HepG2 (cell line): ENCODE measurements around the gene ACOX3. TPM values are rescaled to one million over a fixed set of nuclear protein-coding genes. Genes with fewer than 3 reads are reported as not detected.
"Not testable (repeated sequence)": the region's sequence is repeated elsewhere in the genome, so short reads cannot be mapped to it uniquely, and the experiment has no call there.

Source experiments
- ATAC-seq: fragments of 200-7000 bp; cut with Tn5 transposase; 3 replicates; pipeline ENCODE4 v1.9.1; 2020; ENCODE audit warnings: mild to moderate bottlenecking, moderate library complexity
- BruUV-seq: library from RNA; stranded (reverse); fragments of 400-500 nt; replicated peaks from 2 replicates; lab custom pipeline; 2021; lab: Mats Ljungman, UMichigan
- CTCF ChIA-PET: fragments of 300-600 bp; formaldehyde crosslinking; extraction: SDS; loops from one replicate; lab custom pipeline; 2021; ENCODE audit warnings: low total read pairs, inconsistent platforms, low intra/inter-chr PET ratio; lab: Yijun Ruan, JAX
- POLR2A ChIA-PET: fragments of 350-600 bp; sonication (Branson Sonifier 250); formaldehyde crosslinking; loops from one replicate; lab custom pipeline; 2020; ENCODE audit warnings: antibody characterized with exemption, inconsistent platforms; lab: Yijun Ruan, JAX
- DNase-seq: peaks from one replicate; pipeline ENCODE4 v3.0.0-alpha.2; 2015; ENCODE audit warnings: low spot score
- FAIRE-seq: peaks from 3 replicates; lab custom pipeline; 2011; peaks lifted over from hg19 to GRCh38; lab: Jason Lieb, UNC
- H2AFZ ChIP-seq: one replicate; pipeline ENCODE4 v1.6.1; 2011; ENCODE audit warnings: low read length, inconsistent platforms
- H3K27ac ChIP-seq: fragments of 300-600 bp; 3 replicates; pipeline ENCODE4 v1.8.0; 2011; ENCODE audit warnings: mixed run types, mild to moderate bottlenecking, mixed read lengths, low read length, inconsistent platforms; ENCODE audit not compliant: insufficient read depth; ENCODE audit errors: extremely low read length
- H3K27me3 ChIP-seq, 2 experiments: fragments of 200-600 bp in 1 of 2; 2 replicates in 1 of 2; 3 replicates in 1 of 2; pipeline versions ENCODE4 v1.6.0 to v1.8.0; 2011; ENCODE audit warnings: low read length in 2 of 2, mild to moderate bottlenecking in 2 of 2, moderate library complexity in 2 of 2, inconsistent platforms in 1 of 2; ENCODE audit not compliant: insufficient read depth in 2 of 2, control insufficient read depth in 1 of 2
- H3K36me3 ChIP-seq, 2 experiments: fragments of 200-600 bp in 1 of 2; replicated peaks in 1 of 2; 2 replicates in 1 of 2; 3 replicates in 1 of 2; pipeline versions ENCODE4 v1.5.1 to v1.8.0; 2011; ENCODE audit warnings: low read length in 2 of 2, inconsistent platforms in 1 of 2; ENCODE audit not compliant: insufficient read depth in 2 of 2, control insufficient read depth in 1 of 2
- H3K4me1 ChIP-seq: 2 replicates; pipeline ENCODE4 v1.5.1; 2012; ENCODE audit warnings: low read length, inconsistent platforms; ENCODE audit not compliant: insufficient read depth
- H3K4me2 ChIP-seq: 2 replicates; pipeline ENCODE4 v1.6.0; 2011; ENCODE audit warnings: low read depth, low read length, inconsistent platforms
- H3K4me3 ChIP-seq, 3 experiments: fragments of 200-600 bp in 1 of 3; sonication (generic), shearing (Covaris generic) in 1 of 3; replicated peaks in 1 of 3; 2 replicates each; pipeline ENCODE4 v1.5.1; 2011 to 2016; ENCODE audit warnings: low read length in 3 of 3, inconsistent platforms in 2 of 3, low read depth in 2 of 3, mild to moderate bottlenecking in 2 of 3, control low read depth in 1 of 3, mixed read lengths in 1 of 3; ENCODE audit not compliant: insufficient read depth in 1 of 3
- H3K79me2 ChIP-seq: one replicate; pipeline ENCODE4 v1.6.1; 2011; ENCODE audit warnings: low read length, inconsistent platforms; ENCODE audit not compliant: insufficient read depth
- H3K9ac ChIP-seq: 2 replicates; pipeline ENCODE4 v1.6.0; 2011; ENCODE audit warnings: mild to moderate bottlenecking, low read depth, low read length, inconsistent platforms; ENCODE audit not compliant: insufficient read depth
- H3K9me3 ChIP-seq: 2 replicates; pipeline ENCODE4 v1.5.1; 2012; ENCODE audit warnings: mild to moderate bottlenecking, low read length
- H4K20me1 ChIP-seq: 2 replicates; pipeline ENCODE4 v1.6.0; 2011; ENCODE audit warnings: inconsistent platforms, mild to moderate bottlenecking, low read length, moderate library complexity; ENCODE audit not compliant: insufficient read depth
- HCFC1 ChIP-seq: fragments of 150-350 bp; IDR thresholded peaks from 2 replicates; pipeline ENCODE4 v1.6.1; 2014; ENCODE audit warnings: low read depth, low read length
- ZNF33B ChIP-seq: sonication (generic); formaldehyde crosslinking; IDR thresholded peaks from 2 replicates; pipeline ENCODE4 v1.5.1; 2020; ENCODE audit warnings: mild to moderate bottlenecking, missing genetic modification reagents
- ZNF468 ChIP-seq: sonication (generic); formaldehyde crosslinking; IDR thresholded peaks from 2 replicates; pipeline ENCODE4 v1.8.0; 2022; ENCODE audit warnings: mild to moderate bottlenecking, moderate library complexity, missing genetic modification reagents
- WGBS: methylation state at CpG from one replicate; pipeline ENCODE4 v1.1.6; 2017; ENCODE audit warnings: low lambda C conversion rate; 5-methylcytosine and 5-hydroxymethylcytosine counted together
- in situ Hi-C: cut with HindIII; loops from 2 replicates; pipeline ENCODE4 v1.10.0; 2017; ENCODE audit warnings: low pct_unique_long_range_greater_than_20kb; ENCODE audit not compliant: extremely low pct_ligation_motif_present
- intact Hi-C: fragments of 100-400 bp; cut with micrococcal nuclease; formaldehyde crosslinking; loops from one replicate; pipeline ENCODE4 v1.10.0; 2022; ENCODE audit not compliant: unreplicated experiment
- polyA plus RNA-seq, 8 experiments: library from polyadenylated mRNA; depleted of rRNA in 3 of 8; stranded (reverse) in 7 of 8; unstranded in 1 of 8; fragments of >200 nt; fragmentation: Illumina TruSeq in 4 of 8; extraction: Trizol in 4 of 8; gene quantifications; 2 replicates each; pipeline versions ENCODE4 v1.2.1 to v1.2.3, GENCODE V29; 2011 to 2016; ENCODE audit warnings: low read depth in 4 of 8, missing spikeins in 1 of 8, mixed read lengths in 1 of 8; ENCODE audit not compliant: insufficient read depth in 1 of 8
- total RNA-seq, 5 experiments: library from RNA; depleted of rRNA; stranded (reverse); fragments of >200 nt; fragmentation: Illumina TruSeq; extraction: Trizol; gene quantifications; 2 replicates each; pipeline ENCODE4 v1.2.3, GENCODE V29; 2016; ENCODE audit warnings: low read depth in 1 of 5

The ACOX3 gene
- total and polyA plus RNA-seq, 2 of the 13 experiments (the other 11 are each of a cell fraction or from before 2014, with no cell fraction given) = 4.2 to 17.8 TPM

- Histone ChIP-seq H4K20me1 (no peaks in the 10 kb centered on the region; the same call in 1 of the 2 replicates), H3K27ac (no peak overlapping the region), H2AFZ (no peak overlapping the region), H3K4me3 (no peak overlapping the region), H3K9ac (no peak overlapping the region), H3K4me2 (no peak overlapping the region), H3K36me3 (no peaks in the 10 kb centered on the region), H3K79me2 (no peaks in the 10 kb centered on the region), H3K4me1 (peaks cover 35% of the 10 kb centered on the region), H3K27me3 (peaks cover 9 to 33% of the 10 kb centered on the region in 2 experiments; a peak in 4 of 5 replicates), H3K9me3 (no peaks in the 10 kb centered on the region)
- no peak for ATAC-seq
- ChIA-PET CTCF (no interaction called here), POLR2A (no interaction called here)
- DNase-seq = no peak
- TF ChIP-seq ZNF33B (CRISPR knock-in tag) = no peak
- no peak for TF ChIP-seq ZNF468 (CRISPR knock-in tag)
- TF ChIP-seq HCFC1 = no peak
- in situ Hi-C loops (no loop called here), intact Hi-C loops (no loop called here)
- no peak for FAIRE-seq
- WGBS = 36% methylated on average over 6 of the region's 7 CpGs
- no TSS peak for BruUV-seq
These were observed 90.8 kb downstream of the ACOX3 start for GRCh38 chr4:8349664-8350236.

GRCh38 chr4:8349236-8349635, 91.3 kb downstream of the ACOX3 start:
- H3K9ac ChIP-seq, FAIRE-seq, H3K4me2 ChIP-seq, H3K36me3 ChIP-seq, POLR2A ChIA-PET, in situ Hi-C loops, intact Hi-C loops, H3K9me3 ChIP-seq, H3K79me2 ChIP-seq, H2AFZ ChIP-seq, BruUV-seq, DNase-seq, ATAC-seq, H4K20me1 ChIP-seq, CTCF ChIA-PET, H3K4me3 ChIP-seq, H3K27ac ChIP-seq: not testable (repeated sequence)
- WGBS = 59% methylated on average over 11 of the region's 11 CpGs
- Histone ChIP-seq H3K4me1 (peaks cover 35% of the 10 kb centered on the region), H3K27me3 (peaks cover 9 to 38% of the 10 kb centered on the region in 2 experiments; a peak in 4 of 5 replicates)
